Measurements from ENCODE around the gene APAF1. TPM values are rescaled to one million over a fixed set of nuclear protein-coding genes. Genes with fewer than 3 reads are reported as not detected.

APAF1 gene
- total and polyA plus RNA-seq, 9 of the 15 experiments (the other 6 are each of a cell fraction or from before 2014, with no cell fraction given): 5.1 to 15.7 (median 9.9) TPM

- peak; percentile 7; the same call in 1 of the 2 replicates for TF ChIP-seq REST (IDR thresholded peaks at IDR 0.05; ENCODE audit: borderline replicate concordance)
- no peak for TF ChIP-seq REST (CRISPR knock-in tag; IDR thresholded peaks at IDR 0.05; ENCODE audit: low read depth)
- TF ChIP-seq RAD21 (CRISPR knock-in tag; conservative IDR thresholded peaks at IDR 0.05 in 1 of 2, IDR thresholded peaks at IDR 0.05 in 1 of 2): peak in 1 of 2 experiments; percentile 35; a peak in 1 of 4 replicates
- TF ChIP-seq HINFP (tag; conservative IDR thresholded peaks at IDR 0.05; ENCODE audit: low read depth): no peak
These were observed 38.6 kb upstream of the APAF1 start (continued) for GRCh38 chr12:98606359-98606988.

All from K562 (cell line).